ENCODE data around the gene RNF213.

Gene RNF213

DNA sequence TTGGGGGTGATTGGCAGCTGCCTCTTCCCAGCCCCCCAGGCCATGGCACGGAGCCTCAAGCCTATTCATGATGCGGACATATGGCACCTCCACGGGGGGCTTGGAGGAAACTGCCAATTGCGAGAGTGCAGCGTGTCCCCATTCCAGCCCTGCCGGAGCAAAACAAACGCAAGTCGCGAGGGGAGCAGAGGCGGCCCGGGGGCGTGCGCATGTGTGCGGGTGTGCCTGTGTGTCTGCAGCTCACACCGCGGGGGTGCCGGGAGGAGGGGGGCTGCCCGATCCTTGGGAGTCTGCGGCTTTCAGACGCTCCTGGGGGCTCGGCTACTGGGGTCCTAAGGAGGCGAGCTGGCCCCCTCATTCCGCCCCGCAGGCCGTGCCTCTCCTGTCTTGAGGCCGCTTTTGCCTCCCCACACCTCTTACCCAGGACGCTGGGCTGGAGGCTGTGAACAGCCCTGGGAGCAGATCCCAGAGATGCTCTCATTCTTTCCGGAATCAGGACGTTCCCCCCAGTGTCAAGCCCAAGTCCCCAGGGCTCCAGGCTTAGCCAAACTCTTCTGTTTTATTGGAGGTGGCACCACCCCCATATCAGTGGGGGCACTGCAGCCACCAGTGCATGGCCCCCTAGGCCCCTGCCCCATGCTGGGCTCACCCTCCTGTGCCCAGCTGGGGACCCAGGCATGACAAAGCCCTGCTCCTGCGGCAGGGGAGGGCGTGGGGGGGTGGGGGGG, 183.4 kb downstream of the RNF213 start:
- no peak for DNase-seq

GRCh38 chr17:80444644-80444979, 184.0 kb downstream of the RNF213 start:
- DNase-seq, result no peak

- DNase-seq, result no peak
Observed at GRCh38 chr17:80445007-80445725, 184.5 kb downstream of the RNF213 start.

DNA sequence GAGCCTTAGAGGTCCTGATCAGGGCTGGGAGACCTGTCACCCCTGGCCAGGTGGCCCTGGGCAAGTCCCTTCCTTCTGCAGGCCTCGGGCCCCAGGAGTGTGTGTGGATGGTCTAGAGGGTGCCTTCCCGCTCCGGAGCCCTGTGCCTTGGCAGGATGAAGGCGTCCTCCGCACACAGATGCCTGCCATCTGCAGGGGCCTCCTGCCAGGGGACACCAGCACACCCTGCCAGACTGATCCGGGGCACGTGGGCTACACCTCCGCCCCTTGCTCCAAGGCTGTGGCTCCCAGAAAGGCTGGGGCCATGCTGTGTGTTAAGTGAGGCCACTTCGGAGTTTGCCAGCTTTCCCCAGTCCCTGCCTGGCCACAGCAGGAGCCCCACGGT, 185.1 kb downstream of the RNF213 start:
- no peak for DNase-seq

- no peak for DNase-seq
Observed at GRCh38 chr17:80446645-80447405, 186.2 kb downstream of the RNF213 start.

- DNase-seq, result no peak
Observed at GRCh38 chr17:80447790-80448189, 187.1 kb downstream of the RNF213 start.
